HG03575 (cell line): ENCODE data around the gene PRELP.

Experiments
- ATAC-seq: cut with Tn5 transposase; IDR thresholded peaks from one replicate; pipeline ENCODE4 v1.9.1; 2021; ENCODE audit not compliant: unreplicated experiment, insufficient number of reproducible peaks, low FRiP score; ENCODE audit errors: extremely low read depth

The PRELP gene

DNA sequence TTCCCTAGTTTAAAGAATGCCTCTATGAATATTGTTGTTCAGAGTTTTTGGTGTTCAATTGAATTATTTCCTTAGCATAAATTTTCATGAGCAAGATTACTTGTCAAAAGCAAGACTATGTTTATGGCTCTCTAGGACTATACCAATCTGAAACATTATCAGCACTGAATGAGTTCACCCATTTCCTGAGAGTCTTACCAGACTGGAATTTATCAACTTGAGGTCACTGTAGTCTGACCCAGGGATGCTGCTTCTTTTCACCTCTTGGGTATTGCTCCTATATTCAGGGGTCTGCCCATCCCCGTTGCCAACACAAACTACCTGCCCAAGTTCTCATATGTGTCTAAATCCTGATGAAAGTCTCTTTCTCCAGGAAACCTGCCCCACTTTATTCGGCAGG is 61.0 kb downstream of the PRELP start:
- no peak for ATAC-seq

DNA sequence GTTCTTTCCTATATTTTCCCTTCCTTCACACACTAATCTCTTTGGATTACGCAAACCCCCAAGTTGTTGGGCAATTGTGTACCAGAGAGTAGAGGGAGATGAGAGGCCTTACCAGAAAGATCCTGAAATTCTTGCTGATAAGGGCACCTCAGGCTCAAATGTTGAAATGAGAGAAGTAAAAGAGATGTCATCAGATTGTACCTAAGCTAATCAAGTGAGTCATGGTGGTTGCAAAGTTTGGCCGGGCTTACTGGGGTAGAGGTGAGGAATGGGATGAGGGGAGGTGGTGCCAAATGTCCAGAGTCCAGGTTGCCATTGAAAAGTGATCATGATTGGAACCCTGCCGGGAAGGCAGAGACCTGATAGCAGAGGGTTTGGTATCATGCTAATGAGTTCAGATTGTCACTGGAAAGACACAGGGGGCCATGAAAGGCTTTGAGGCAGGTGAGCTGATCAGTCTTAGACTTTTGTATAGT is 61.4 kb downstream of the PRELP start:
- ATAC-seq: no peak

- no peak for ATAC-seq
Observed at GRCh38 chr1:203537806-203538464, 62.3 kb downstream of the PRELP start.

DNA sequence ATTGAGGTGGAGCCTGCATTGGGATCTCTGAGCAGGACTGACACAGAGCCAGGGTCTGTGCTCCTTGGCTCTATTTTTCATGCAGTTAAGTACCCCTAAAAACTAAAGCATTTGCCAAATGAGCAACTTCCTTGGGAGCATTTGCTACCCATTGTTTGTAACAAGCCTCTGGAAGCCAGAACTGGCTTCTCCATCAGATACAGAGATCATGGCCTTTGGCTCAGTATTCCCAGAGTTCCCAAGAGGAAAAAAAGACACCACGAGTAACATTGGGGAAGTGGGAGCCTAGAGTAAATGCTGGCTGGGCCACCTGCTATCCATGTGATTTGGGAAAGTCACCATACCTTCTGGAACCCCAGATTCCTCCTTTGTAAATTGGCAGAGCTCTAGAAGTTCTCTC is 63.1 kb downstream of the PRELP start:
- ATAC-seq: no peak

DNA sequence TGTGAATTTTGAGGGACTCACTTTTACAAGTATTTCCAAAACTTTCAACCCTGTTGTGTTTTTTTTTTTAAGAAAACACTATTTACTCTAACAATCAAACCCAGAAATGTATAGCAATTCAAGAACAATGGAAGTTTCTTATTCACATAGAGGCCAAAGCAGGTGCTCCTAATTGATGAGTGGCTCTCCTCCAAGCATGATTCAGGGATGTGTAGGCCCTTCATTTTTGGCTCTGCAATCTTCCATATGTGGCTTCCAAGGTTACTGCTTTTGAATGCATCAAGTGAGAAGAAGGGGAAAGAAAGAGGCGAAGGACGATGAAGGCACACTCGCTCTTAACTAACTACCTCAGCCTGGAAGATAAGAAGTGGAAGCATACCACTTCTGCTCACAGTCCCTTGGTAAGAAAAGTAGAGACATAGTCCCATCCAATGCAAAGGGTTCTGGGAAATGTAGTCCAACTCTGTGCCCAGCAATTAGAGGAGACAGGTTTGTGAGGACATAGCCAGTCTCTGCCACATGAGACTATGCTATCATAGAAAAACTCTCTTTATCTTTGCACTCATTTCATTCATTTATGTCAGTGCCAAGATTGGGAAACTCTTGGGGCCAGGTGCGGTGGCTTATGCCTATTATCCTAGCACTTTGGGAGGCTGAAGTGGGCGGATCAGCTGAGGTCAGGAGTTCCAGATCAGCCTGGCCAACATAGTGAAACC is 64.4 kb downstream of the PRELP start:
- no peak for ATAC-seq
